ENCODE results near the gene RPS24. TPM values are rescaled to one million over a fixed set of nuclear protein-coding genes. Genes with fewer than 3 reads are reported as not detected.

The RPS24 gene
- total and polyA plus RNA-seq, 2 of the 8 experiments (the other 6 are each of a cell fraction or from before 2014, with no cell fraction given) = 2,128 to 3,943 TPM

DNA sequence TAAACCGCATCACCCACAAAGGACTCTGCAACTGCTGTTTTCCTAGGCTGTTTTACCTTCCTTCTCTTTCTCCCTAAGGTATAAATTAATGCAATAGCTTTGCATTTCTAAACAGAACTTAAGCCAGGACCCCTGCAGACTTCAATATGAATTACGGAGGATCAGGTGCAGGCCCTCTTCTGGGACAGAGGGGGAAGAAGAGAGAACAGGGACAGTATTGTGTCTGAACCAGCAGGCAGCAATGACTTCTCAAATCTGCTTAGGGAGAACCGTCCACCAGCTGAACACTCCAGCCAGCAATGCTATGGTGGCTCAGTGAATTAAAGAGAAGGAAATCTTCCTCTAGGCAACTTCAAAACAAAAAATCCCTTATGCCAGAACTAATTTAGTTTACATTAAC, 40.0 kb upstream of the RPS24 start:
- H3K23ac ChIP-seq (ENCODE audit: insufficient read length) = no peak overlapping the region
- H3K27ac ChIP-seq (ENCODE audit: low read depth, low read length) = no peak overlapping the region
- peaks cover 0 to 2% (median 0%) of the 10 kb centered on the region in 4 experiments; a peak in 2 of 7 replicates for H3K4me1 ChIP-seq (replicated peaks in 1 of 4; ENCODE audit: control insufficient read depth in 3 of 4, insufficient read depth in 4 of 4, low read length in 3 of 4)
- no peak overlapping the region for H2BK12ac ChIP-seq (ENCODE audit: low read depth, low read length)
- H3K79me1 ChIP-seq (ENCODE audit: low read depth, low read length) = no peaks in the 10 kb centered on the region
- H3K27me3 ChIP-seq (replicated peaks in 1 of 4; ENCODE audit: control insufficient read depth in 3 of 4, extremely low read depth in 1 of 4, insufficient read depth in 3 of 4, low read length in 3 of 4) = no peaks in the 10 kb centered on the region
- ChIA-PET POLR2A (ENCODE audit: partially characterized antibody) (no interaction called here), CTCF (ENCODE audit: partially characterized antibody) (interaction anchor here (1.7 kb wide), 1 partner anchor 19 kb away, joined by 4 read pairs; no protein-coding TSS in a partner anchor)
- no peak overlapping the region for H2BK15ac ChIP-seq (ENCODE audit: low read length)
- no peak overlapping the region for H4K5ac ChIP-seq (ENCODE audit: insufficient read length, low read depth, low read length)
- TF ChIP-seq HDAC2 (IDR thresholded peaks at IDR 0.05; ENCODE audit: borderline replicate concordance in 1 of 2, low read depth in 2 of 2, low read length in 2 of 2) = no peak
- no peak for TF ChIP-seq TCF12 (IDR thresholded peaks at IDR 0.05; ENCODE audit: low read depth, low read length)
- TF ChIP-seq POLR2A (IDR thresholded peaks at IDR 0.05; ENCODE audit: control extremely low read depth in 1 of 2, low read depth in 2 of 2, low read length in 2 of 2) = no peak
- TF ChIP-seq BRCA1 (IDR thresholded peaks at IDR 0.05; ENCODE audit: low read depth, low read length) = no peak
- no peak overlapping the region for H2AFZ ChIP-seq (ENCODE audit: low read length)
- H3K36me3 ChIP-seq (ENCODE audit: control insufficient read depth in 2 of 4, insufficient read depth in 4 of 4, low read length in 3 of 4) = peaks cover 7 to 54% (median 35%) of the 10 kb centered on the region in 4 experiments; a peak in 7 of 8 replicates
- H4K91ac ChIP-seq (replicated peaks; ENCODE audit: insufficient read length, low read length) = no peak overlapping the region
- H2BK5ac ChIP-seq (ENCODE audit: low read depth, low read length) = no peak overlapping the region; the same call in 1 of the 2 replicates
- no peak overlapping the region for H3K14ac ChIP-seq (ENCODE audit: insufficient read length)
- H2BK20ac ChIP-seq (ENCODE audit: low read length) = no peak overlapping the region
- H4K8ac ChIP-seq (ENCODE audit: extremely low read depth, insufficient read depth, low read length) = no peak overlapping the region
- H3K23me2 ChIP-seq (ENCODE audit: low read depth, low read length) = no peaks in the 10 kb centered on the region
- WGBS, 2 experiments (ENCODE audit: extremely low coverage in 1 of 2, insufficient coverage in 1 of 2, insufficient read length in 1 of 2, insufficient replicate concordance in 2 of 2, low coverage in 1 of 2, low lambda C conversion rate in 2 of 2, missing lambda C conversion rate in 1 of 2) = 85% methylated on average over 3 of the region's 3 CpGs; no CpG with 5 or more reads in 1 of the 2 experiments
- H3K4ac ChIP-seq (replicated peaks; ENCODE audit: insufficient read length, low read depth, low read length) = no peak overlapping the region
- H3K56ac ChIP-seq (replicated peaks; ENCODE audit: insufficient read length, low read depth, low read length) = no peak overlapping the region
- H2AK5ac ChIP-seq (ENCODE audit: low read depth, low read length) = no peak overlapping the region
- H3K18ac ChIP-seq (ENCODE audit: extremely low read depth, low read length) = no peak overlapping the region
- no peak for FAIRE-seq
- no peak overlapping the region for H2BK120ac ChIP-seq (replicated peaks; ENCODE audit: low read depth, low read length)
- no peaks in the 10 kb centered on the region for H3K9me3 ChIP-seq (ENCODE audit: insufficient read depth in 2 of 2, low read depth in 1 of 2, low read length in 1 of 2)
- no peaks in the 10 kb centered on the region for H4K20me1 ChIP-seq (replicated peaks in 1 of 2; ENCODE audit: control insufficient read depth in 1 of 2, insufficient read depth in 2 of 2, low read length in 2 of 2)
- H3K4me2 ChIP-seq (ENCODE audit: insufficient read depth in 1 of 2, low read depth in 2 of 2, low read length in 2 of 2) = no peak overlapping the region
- H3K4me3 ChIP-seq (ENCODE audit: extremely low read depth in 1 of 4, insufficient read depth in 2 of 4, low read depth in 3 of 4, low read length in 4 of 4) = no peak overlapping the region
- H3K9ac ChIP-seq (replicated peaks in 1 of 4; ENCODE audit: extremely low read depth in 1 of 4, low read depth in 3 of 4, low read length in 3 of 4) = no peak overlapping the region
- H3K79me2 ChIP-seq (ENCODE audit: control insufficient read depth in 1 of 2, insufficient read depth in 2 of 2, low read length in 2 of 2) = no peaks in the 10 kb centered on the region
- DNase-seq (ENCODE audit: low read depth in 1 of 2, low spot score in 2 of 2) = no peak
